ENCODE data around the gene BZW1.

The BZW1 gene

GRCh38 chr2:200779214-200779613 lies 32.5 kb upstream of the BZW1 start:
- Histone ChIP-seq H3K36me3 (replicated peaks in 1 of 2; ENCODE audit: control insufficient read depth in 2 of 2, insufficient read depth in 2 of 2, low read length in 2 of 2) (no peaks in the 10 kb centered on the region), H4K91ac (ENCODE audit: low read depth, low read length, poor library complexity) (no peak overlapping the region), H2BK12ac (ENCODE audit: low read length) (no peak overlapping the region), H3K4ac (ENCODE audit: low read length) (no peak overlapping the region), H3K4me1 (ENCODE audit: control insufficient read depth in 2 of 2, insufficient read depth in 1 of 2, low read depth in 1 of 2, low read length in 2 of 2) (no peaks in the 10 kb centered on the region), H3K9ac (ENCODE audit: low read depth, low read length, poor library complexity) (no peak overlapping the region), H3K18ac (ENCODE audit: low read length) (no peak overlapping the region), H3K23ac (ENCODE audit: low read depth, low read length, poor library complexity) (no peak overlapping the region), H2AK5ac (ENCODE audit: low read depth, low read length) (no peak overlapping the region), H3K27me3 (ENCODE audit: control insufficient read depth in 3 of 3, insufficient read depth in 3 of 3, low read depth in 1 of 3, low read length in 3 of 3) (peaks cover 0 to 35% (median 0%) of the 10 kb centered on the region in 3 experiments), H3K79me1 (ENCODE audit: low read depth, low read length) (no peaks in the 10 kb centered on the region), H4K8ac (ENCODE audit: low read depth, low read length) (no peak overlapping the region), H2AFZ (ENCODE audit: low read length) (no peak overlapping the region), H3K9me3 (replicated peaks in 1 of 2; ENCODE audit: control insufficient read depth in 2 of 2, insufficient read depth in 1 of 2, low read depth in 1 of 2, low read length in 2 of 2) (no peaks in the 10 kb centered on the region), H2BK120ac (ENCODE audit: low read depth, low read length) (no peak overlapping the region), H2BK15ac (ENCODE audit: low read length) (no peak overlapping the region), H2BK5ac (ENCODE audit: low read length) (no peak overlapping the region), H3K14ac (ENCODE audit: low read length) (no peak overlapping the region), H3K4me3 (ENCODE audit: low read length in 2 of 2) (no peak overlapping the region), H3K27ac (replicated peaks; ENCODE audit: low read length) (no peak overlapping the region), H3K4me2 (ENCODE audit: insufficient read depth, low read length, poor library complexity, severe bottlenecking) (no peak overlapping the region)
- no CpG with 5 or more reads among the region's 2 CpGs for WGBS, 2 donors (ENCODE audit: extremely low coverage in 2 of 2, insufficient read length in 2 of 2, insufficient replicate concordance in 1 of 2)
- DNase-seq (ENCODE audit: low spot score), result no peak

GRCh38 chr2:200781616-200782015 lies 30.1 kb upstream of the BZW1 start:
- no peak overlapping the region for H4K91ac ChIP-seq (ENCODE audit: low read depth, low read length, poor library complexity)
- no peak overlapping the region for H2AK5ac ChIP-seq (ENCODE audit: low read depth, low read length)

DNA sequence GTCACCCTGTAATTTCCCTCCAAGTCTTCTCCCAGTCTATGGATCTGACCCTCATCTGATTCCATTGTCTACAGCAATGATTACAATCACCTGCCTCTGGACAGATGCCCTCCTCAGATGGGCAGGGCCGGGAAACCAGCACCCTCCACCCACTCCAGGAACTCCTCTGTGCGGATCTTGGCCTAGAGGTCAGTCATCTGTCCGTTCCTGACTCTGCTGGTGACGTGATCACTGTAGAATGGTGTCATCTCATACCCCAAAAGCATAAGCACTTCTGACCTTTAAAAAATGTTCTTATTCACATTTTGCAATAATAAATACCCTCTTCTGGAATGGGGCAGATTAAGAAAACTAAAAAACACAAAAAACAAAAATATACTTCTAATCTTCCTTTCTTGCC lies 29.5 kb upstream of the BZW1 start:
- Histone ChIP-seq H3K79me1 (ENCODE audit: low read depth, low read length) (no peaks in the 10 kb centered on the region), H3K36me3 (replicated peaks in 1 of 2; ENCODE audit: control insufficient read depth in 2 of 2, insufficient read depth in 2 of 2, low read length in 2 of 2) (no peaks in the 10 kb centered on the region), H2AFZ (ENCODE audit: low read length) (no peak overlapping the region), H3K14ac (ENCODE audit: low read length) (no peak overlapping the region), H3K23ac (ENCODE audit: low read depth, low read length, poor library complexity) (no peak overlapping the region), H4K91ac (ENCODE audit: low read depth, low read length, poor library complexity) (no peak overlapping the region), H2BK120ac (ENCODE audit: low read depth, low read length) (no peak overlapping the region), H3K4me3 (ENCODE audit: low read length in 2 of 2) (no peak overlapping the region), H3K27me3 (ENCODE audit: control insufficient read depth in 3 of 3, insufficient read depth in 3 of 3, low read depth in 1 of 3, low read length in 3 of 3) (peaks cover 0 to 19% (median 0%) of the 10 kb centered on the region in 3 experiments), H2BK12ac (ENCODE audit: low read length) (no peak overlapping the region), H3K4ac (ENCODE audit: low read length) (no peak overlapping the region), H2BK5ac (ENCODE audit: low read length) (no peak overlapping the region), H4K8ac (ENCODE audit: low read depth, low read length) (no peak overlapping the region), H3K18ac (ENCODE audit: low read length) (no peak overlapping the region), H3K9me3 (replicated peaks in 1 of 2; ENCODE audit: control insufficient read depth in 2 of 2, insufficient read depth in 1 of 2, low read depth in 1 of 2, low read length in 2 of 2) (no peaks in the 10 kb centered on the region), H3K9ac (ENCODE audit: low read depth, low read length, poor library complexity) (no peak overlapping the region), H3K4me1 (ENCODE audit: control insufficient read depth in 2 of 2, insufficient read depth in 1 of 2, low read depth in 1 of 2, low read length in 2 of 2) (no peaks in the 10 kb centered on the region), H2BK15ac (ENCODE audit: low read length) (no peak overlapping the region), H2AK5ac (ENCODE audit: low read depth, low read length) (no peak overlapping the region), H3K4me2 (ENCODE audit: insufficient read depth, low read length, poor library complexity, severe bottlenecking) (no peak overlapping the region), H3K27ac (replicated peaks; ENCODE audit: low read length) (no peak overlapping the region)
- no CpG with 5 or more reads among the region's 4 CpGs for whole genome bisulfite sequencing, 2 donors (ENCODE audit: extremely low coverage in 2 of 2, insufficient read length in 2 of 2, insufficient replicate concordance in 1 of 2)
- DNase-seq (ENCODE audit: low spot score), result no peak

More at GRCh38 chr2:200781616-200782015, 30.1 kb upstream of the BZW1 start:
- Histone ChIP-seq H2BK5ac (ENCODE audit: low read length) (no peak overlapping the region), H4K8ac (ENCODE audit: low read depth, low read length) (no peak overlapping the region), H2AFZ (ENCODE audit: low read length) (no peak overlapping the region), H2BK12ac (ENCODE audit: low read length) (no peak overlapping the region), H3K4me3 (ENCODE audit: low read length in 2 of 2) (no peak overlapping the region), H3K18ac (ENCODE audit: low read length) (no peak overlapping the region), H3K27ac (replicated peaks; ENCODE audit: low read length) (no peak overlapping the region), H3K9me3 (replicated peaks in 1 of 2; ENCODE audit: control insufficient read depth in 2 of 2, insufficient read depth in 1 of 2, low read depth in 1 of 2, low read length in 2 of 2) (no peaks in the 10 kb centered on the region), H3K23ac (ENCODE audit: low read depth, low read length, poor library complexity) (no peak overlapping the region), H2BK120ac (ENCODE audit: low read depth, low read length) (no peak overlapping the region), H3K9ac (ENCODE audit: low read depth, low read length, poor library complexity) (no peak overlapping the region), H3K79me1 (ENCODE audit: low read depth, low read length) (no peaks in the 10 kb centered on the region), H3K36me3 (replicated peaks in 1 of 2; ENCODE audit: control insufficient read depth in 2 of 2, insufficient read depth in 2 of 2, low read length in 2 of 2) (no peaks in the 10 kb centered on the region), H3K14ac (ENCODE audit: low read length) (no peak overlapping the region), H2BK15ac (ENCODE audit: low read length) (no peak overlapping the region), H3K4me2 (ENCODE audit: insufficient read depth, low read length, poor library complexity, severe bottlenecking) (no peak overlapping the region), H3K4me1 (ENCODE audit: control insufficient read depth in 2 of 2, insufficient read depth in 1 of 2, low read depth in 1 of 2, low read length in 2 of 2) (no peaks in the 10 kb centered on the region), H3K27me3 (ENCODE audit: control insufficient read depth in 3 of 3, insufficient read depth in 3 of 3, low read depth in 1 of 3, low read length in 3 of 3) (peaks cover 0 to 25% (median 0%) of the 10 kb centered on the region in 3 experiments), H3K4ac (ENCODE audit: low read length) (no peak overlapping the region)
- WGBS, 2 donors (ENCODE audit: extremely low coverage in 2 of 2, insufficient read length in 2 of 2, insufficient replicate concordance in 1 of 2), result no CpG with 5 or more reads among the region's 5 CpGs
- DNase-seq (ENCODE audit: low spot score), result no peak

GRCh38 chr2:200784215-200784614 lies 27.5 kb upstream of the BZW1 start:
- peaks cover 0 to 11% (median 0%) of the 10 kb centered on the region in 3 experiments for H3K27me3 ChIP-seq (ENCODE audit: control insufficient read depth in 3 of 3, insufficient read depth in 3 of 3, low read depth in 1 of 3, low read length in 3 of 3)
- no peak overlapping the region for H3K4me2 ChIP-seq (ENCODE audit: insufficient read depth, low read length, poor library complexity, severe bottlenecking)
- H3K36me3 ChIP-seq (replicated peaks in 1 of 2; ENCODE audit: control insufficient read depth in 2 of 2, insufficient read depth in 2 of 2, low read length in 2 of 2), result no peaks in the 10 kb centered on the region
- H3K9me3 ChIP-seq (replicated peaks in 1 of 2; ENCODE audit: control insufficient read depth in 2 of 2, insufficient read depth in 1 of 2, low read depth in 1 of 2, low read length in 2 of 2), result no peaks in the 10 kb centered on the region
- no peak overlapping the region for H4K8ac ChIP-seq (ENCODE audit: low read depth, low read length)
- H3K23ac ChIP-seq (ENCODE audit: low read depth, low read length, poor library complexity), result no peak overlapping the region
- DNase-seq (ENCODE audit: low spot score), result no peak
- no peak overlapping the region for H3K27ac ChIP-seq (replicated peaks; ENCODE audit: low read length)
- no peak overlapping the region for H3K18ac ChIP-seq (ENCODE audit: low read length)
- no peak overlapping the region for H3K14ac ChIP-seq (ENCODE audit: low read length)
- no peak overlapping the region for H2AK5ac ChIP-seq (ENCODE audit: low read depth, low read length)
- H2BK120ac ChIP-seq (ENCODE audit: low read depth, low read length), result no peak overlapping the region
- H3K4me3 ChIP-seq (ENCODE audit: low read length in 2 of 2), result no peak overlapping the region
- no peaks in the 10 kb centered on the region for H3K79me1 ChIP-seq (ENCODE audit: low read depth, low read length)
- H2BK5ac ChIP-seq (ENCODE audit: low read length), result no peak overlapping the region
- no peak overlapping the region for H2AFZ ChIP-seq (ENCODE audit: low read length)
- no peaks in the 10 kb centered on the region for H3K4me1 ChIP-seq (ENCODE audit: control insufficient read depth in 2 of 2, insufficient read depth in 1 of 2, low read depth in 1 of 2, low read length in 2 of 2)
- H2BK15ac ChIP-seq (ENCODE audit: low read length), result no peak overlapping the region
- H2BK12ac ChIP-seq (ENCODE audit: low read length), result no peak overlapping the region
- H3K9ac ChIP-seq (ENCODE audit: low read depth, low read length, poor library complexity), result no peak overlapping the region
- H3K4ac ChIP-seq (ENCODE audit: low read length), result no peak overlapping the region
- H4K91ac ChIP-seq (ENCODE audit: low read depth, low read length, poor library complexity), result no peak overlapping the region

Measured in neuronal stem cell (in vitro differentiated cells).